GOT3 (cell line): Measurements from ENCODE around the gene MBD1.
"Not testable (repeated sequence)": the region's sequence is repeated elsewhere in the genome, so short reads cannot be mapped to it uniquely, and the experiment has no call there.

Experiments
- DNase-seq: peaks from one replicate; lab custom pipeline; 2025; ENCODE audit warnings: mixed read lengths; lab: John Stamatoyannopoulos, UW

The MBD1 gene

DNA sequence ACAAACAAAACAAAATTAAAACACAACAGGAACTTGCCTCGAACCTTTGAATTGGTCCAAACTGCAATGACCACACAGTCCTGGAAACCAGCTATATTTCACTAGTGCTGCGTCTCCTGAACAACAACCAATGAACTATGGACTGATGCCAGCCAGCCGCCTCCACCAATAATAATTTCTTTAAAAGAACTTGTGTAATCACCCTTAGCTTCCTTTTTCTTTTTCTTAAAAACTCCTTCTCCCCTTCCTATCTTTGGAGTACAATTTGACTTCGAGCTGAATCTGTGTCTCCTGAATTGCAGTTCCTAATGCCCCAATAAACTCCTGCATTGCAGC lies 7.8 kb upstream of the MBD1 start:
- DNase-seq = no peak

- not testable (repeated sequence) for DNase-seq
Measured at GRCh38 chr18:50288348-50289107, 7.2 kb upstream of the MBD1 start.

DNA sequence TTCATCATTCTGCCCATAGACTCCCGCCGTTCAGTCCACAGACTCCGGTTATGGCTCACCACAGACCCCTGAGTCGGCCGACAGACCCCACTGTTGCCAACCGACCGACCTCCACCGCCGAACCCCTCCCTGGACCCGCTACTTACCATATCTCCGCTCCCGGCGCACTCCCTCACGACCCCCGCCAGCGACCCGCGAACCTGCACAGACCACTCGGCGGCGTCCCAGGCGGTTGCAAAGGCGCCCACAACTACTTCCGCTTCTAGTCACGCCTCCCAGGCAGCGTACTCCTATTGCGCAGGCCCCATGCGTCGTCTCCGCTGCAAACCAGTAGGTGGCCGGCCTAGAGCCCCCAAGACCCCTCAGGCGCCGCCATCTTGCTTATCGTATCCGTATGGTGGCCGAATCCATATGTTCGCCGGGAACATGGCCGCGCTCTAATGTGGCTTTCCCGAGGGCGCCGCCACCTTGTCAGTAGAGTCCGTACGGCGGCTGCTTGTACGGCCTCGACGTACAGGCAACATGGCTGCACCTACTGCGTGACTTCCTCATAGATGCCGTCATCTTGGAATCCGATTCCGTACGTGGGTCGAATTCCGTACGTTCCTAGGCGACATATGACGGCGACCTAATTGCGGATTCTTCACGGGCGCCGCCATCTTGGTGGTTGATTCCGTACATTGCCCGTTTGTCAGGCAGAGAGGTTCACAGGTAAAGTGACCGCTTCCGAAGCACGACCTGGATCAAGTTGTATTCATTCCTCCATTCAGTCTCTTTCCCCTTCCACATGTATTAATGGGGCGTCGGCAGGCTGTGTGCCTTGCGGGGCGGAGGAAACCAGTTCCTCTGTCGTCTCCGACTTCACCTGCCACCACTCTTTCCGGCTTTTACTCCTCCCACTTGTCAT lies 6.4 kb upstream of the MBD1 start, which contains the start of gene CXXC1:
Gene CXXC1, minus strand, starts transcription at position 252 of the 907 bp plus-strand sequence. Its CDS starts 103 bp downstream, at position 149.
- DNase-seq = peak; percentile 78

DNA sequence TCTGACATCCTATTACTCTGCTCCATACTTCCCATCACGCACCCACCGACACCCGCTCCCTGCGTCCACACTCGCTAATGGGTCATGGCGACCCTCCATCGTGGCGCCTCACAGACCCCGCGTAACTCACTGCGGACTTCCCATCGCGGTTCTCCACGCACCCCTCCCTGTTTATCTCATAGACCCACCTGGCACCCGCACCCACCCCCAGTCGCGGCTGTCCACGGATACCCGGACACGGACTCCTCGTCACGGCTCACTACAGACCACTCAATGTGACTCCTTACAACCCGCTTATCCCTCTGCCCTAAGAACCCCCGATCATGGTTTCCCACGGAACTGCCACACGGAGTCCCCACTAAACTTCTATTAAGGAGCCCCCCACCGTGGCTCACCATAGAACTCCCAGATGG lies 5.7 kb upstream of the MBD1 start:
- DNase-seq = no peak

GRCh38 chr18:50286391-50287027 lies 5.2 kb upstream of the MBD1 start:
- DNase-seq = no peak

- no peak for DNase-seq
Measured at GRCh38 chr18:50285631-50286321, 4.5 kb upstream of the MBD1 start.

DNA sequence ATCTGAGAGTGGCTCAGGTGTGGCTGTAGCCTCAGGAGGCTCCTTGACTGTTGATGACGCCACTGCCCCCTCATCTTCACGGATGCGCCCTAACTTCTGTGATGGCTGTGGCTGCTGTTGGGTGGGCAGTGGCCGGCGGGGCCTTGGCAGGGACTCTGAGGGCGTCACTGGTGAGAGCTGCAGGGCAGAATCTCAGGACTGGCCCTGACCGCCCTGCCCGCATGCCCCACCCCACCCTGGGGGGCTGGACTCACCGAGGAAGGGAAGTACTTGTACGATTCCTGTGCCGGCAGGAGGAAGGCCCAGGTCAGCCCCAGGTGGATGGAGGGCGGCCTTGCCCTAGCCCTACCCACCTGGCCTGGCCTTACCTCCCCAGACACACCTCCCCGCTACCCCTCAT lies 3.7 kb upstream of the MBD1 start:
- DNase-seq = no peak

GRCh38 chr18:50284255-50284885 lies 3.0 kb upstream of the MBD1 start:
- DNase-seq = no peak

DNA sequence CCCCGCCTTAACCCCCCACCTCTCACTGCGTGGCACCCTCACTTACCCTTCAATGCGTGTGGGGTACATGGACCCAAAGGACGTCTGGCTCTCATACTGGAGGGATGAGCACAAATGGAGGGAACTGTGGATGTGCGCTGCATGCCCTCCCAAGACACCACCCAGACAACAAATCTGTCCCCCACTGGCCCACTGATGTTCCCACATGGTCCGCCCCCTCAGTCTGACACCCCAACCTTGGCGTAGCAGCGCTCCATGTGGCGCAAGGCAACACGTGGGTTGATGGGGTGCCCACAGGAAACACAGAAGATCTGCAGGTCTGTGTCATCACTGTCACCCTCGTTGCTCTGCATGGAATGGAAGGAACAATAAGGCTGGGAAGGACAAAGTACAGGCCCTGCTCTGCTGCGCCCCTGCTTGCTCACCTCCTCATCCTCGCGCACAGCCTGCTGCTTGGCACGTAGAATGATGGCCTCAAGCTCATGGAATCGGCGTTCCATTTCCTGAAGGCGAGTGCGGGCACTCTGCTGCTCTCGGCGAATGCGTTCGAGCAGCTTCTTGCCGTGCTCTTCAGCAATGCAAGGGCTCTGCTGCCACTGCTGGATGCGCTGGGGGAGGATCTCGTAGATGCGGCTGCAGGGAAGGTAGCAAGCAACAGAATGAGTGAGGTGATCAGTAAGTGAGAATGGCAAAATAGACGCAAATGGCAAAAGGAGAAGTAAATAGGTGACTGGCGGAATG lies 2.3 kb upstream of the MBD1 start:
- DNase-seq = no peak

DNA sequence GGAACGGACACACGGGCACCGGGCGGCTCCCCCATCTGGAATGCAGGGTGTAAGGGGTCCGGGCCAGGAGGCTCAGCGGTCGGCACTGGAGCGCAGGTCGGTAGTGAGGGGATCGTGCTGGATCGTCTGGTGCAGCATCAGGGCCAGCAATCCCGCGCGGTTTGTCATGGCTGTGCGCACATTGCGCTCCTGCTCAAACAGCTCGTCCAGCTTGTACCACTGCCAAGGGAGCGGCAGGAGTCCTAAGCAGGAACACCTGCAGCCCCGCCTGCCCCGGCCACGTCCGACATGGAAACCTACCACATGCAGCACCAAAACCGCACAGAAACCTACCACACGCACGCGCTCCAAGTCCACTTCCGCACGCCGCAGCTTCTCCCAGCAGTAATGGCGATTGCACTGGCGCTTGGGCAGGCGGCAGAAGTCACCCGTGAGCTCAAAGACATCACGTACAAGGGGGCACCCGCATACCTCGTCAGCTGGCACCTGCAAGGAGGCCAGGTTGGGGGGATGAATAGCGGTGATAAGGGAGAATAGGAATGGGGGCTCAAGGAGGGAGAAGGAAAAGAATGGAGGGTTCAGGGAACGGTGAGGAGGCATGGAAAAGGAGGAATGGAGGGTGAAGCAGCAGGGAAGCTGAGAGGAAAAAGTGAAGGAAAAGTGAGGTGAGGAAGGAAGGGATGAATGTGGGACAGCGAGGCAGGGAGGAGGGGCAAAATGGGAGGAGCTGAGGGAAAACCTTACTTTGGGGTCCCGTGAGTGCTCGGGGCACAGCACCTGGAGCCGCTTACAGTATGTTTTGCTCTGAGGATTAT lies 1.4 kb upstream of the MBD1 start:
- no peak for DNase-seq

DNA sequence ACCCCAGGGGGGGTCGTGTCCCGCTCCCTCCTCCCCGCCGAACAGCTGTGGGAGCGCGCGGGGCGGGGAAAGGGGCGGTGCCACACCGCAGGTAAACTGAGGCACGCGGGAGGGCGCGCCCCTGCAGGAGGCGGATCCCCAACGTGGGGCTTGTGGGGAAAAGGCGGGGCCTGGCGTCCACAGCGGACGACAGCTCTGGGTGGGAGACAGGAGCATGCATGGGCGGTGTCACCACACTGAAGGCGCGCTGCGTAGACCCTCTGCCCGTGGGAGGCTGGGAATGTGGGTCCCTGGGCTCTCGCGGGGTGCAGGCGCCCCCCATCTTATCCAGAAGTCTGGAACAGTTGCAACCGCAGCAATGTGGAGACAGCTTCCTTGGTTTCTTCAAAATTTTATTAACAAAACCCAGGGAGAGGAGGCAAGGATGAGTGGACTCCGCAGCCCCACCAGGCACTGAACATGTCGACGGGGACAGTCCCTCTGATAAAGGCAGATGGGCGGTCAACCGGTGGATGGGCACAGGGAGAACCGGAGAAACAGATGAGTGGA lies 723 bp upstream of the MBD1 start:
- no peak for DNase-seq

DNA sequence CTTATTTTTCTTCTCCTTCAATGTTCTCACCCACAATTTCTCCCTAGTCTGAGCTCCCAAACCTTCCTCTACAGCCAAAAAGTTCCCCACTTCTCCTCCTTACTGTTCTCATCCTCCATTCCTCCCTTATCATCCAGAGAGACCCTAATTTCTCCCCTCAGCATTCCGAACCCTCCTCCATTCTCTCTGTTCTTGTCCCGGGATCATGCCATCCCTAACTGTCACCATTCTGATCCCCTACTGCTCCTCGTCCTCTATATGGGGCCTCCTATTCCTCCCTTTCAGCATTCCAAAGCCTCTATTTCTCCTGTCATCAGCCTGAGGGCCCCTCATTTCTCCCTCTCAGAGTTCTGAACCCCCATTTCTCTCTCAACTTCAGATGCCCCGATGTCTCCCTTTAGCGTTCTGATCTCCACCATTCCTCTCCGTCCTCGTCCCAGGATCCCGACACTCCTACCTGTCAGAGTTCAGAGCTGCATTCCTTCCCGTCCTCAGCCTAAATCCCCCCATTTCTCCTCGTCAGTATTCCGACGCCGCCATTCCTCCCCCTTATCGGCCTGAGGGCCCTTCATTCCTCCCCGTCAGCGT lies 522 bp downstream of the MBD1 start:
- DNase-seq = no peak

- DNase-seq = no peak
Measured at GRCh38 chr18:50279752-50280151, 1.6 kb downstream of the MBD1 start.

DNA sequence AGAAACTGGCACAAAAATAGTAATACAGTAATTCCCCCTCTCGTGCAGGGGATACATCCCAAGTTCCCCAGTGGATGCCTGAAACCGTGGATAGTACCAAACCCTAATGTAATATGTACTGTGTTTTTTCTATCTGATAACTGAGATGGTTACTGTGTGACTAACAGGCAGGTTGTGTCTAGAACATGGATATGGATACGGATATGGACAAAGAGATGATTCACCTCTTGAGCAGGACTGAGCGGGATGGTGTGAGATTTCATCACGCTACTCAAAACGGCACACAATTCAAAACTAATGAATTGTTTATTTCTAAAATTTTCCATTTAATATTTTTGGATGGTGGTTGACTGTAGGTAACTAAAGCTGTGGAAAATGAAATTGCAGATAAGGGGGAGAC lies 3.4 kb downstream of the MBD1 start:
- DNase-seq = no peak

- no peak for DNase-seq
Measured at GRCh38 chr18:50276452-50276851, 4.9 kb downstream of the MBD1 start.

DNA sequence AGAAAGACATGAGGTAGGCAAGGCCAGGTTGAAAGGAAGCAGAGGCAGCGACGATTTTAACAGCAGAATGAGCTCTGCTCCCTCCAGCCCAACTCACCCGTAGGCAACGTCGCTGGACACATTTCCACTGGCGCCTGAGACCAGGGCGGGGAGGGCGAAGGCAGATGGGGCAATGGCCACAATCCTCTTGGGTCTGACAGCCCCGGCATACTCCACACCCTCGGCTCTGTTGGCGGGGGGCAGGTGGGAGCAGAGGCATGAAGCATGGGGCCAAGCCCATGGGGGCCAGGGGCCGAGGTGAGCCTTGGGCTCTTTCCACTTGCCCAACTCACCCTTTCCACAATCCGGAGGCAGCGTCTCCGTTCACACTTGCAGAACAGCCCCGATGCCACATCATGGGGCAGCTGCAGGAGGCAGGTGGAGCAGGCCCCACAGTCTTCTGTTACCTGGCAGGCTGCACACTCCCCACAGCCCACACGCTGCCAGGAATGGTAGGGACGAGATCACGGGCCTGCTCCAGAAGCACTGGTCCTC lies 5.8 kb downstream of the MBD1 start:
- DNase-seq = no peak

- no peak for DNase-seq
Measured at GRCh38 chr18:50274941-50275340, 6.4 kb downstream of the MBD1 start.

- DNase-seq = no peak
Measured at GRCh38 chr18:50274044-50274442, 7.3 kb downstream of the MBD1 start.
